Hepatocyte (in vitro differentiated cells): Measurements from ENCODE around the gene DDX54.

Experiments used
- CTCF ChIP-seq: fragments of 200-600 bp; sonication (generic); IDR thresholded peaks from 2 replicates; pipeline ENCODE4 v1.5.1; 2016; ENCODE audit warnings: antibody characterized with exemption, mild to moderate bottlenecking; ENCODE audit not compliant: poor library complexity
- EZH2 ChIP-seq: fragments of 200-600 bp; sonication (generic); IDR thresholded peaks from 2 replicates; pipeline ENCODE4 v1.6.1; 2016; ENCODE audit warnings: antibody characterized with exemption, mild to moderate bottlenecking, borderline replicate concordance
- EZH2phosphoT487 ChIP-seq: fragments of 200-600 bp; sonication (generic); IDR thresholded peaks from one replicate; pipeline ENCODE4 v1.6.1; 2018; ENCODE audit warnings: antibody characterized with exemption, mild to moderate bottlenecking, low read depth, moderate library complexity; ENCODE audit not compliant: unreplicated experiment, severe bottlenecking

GRCh38 chr12:113230315-113231234 is 45.3 kb upstream of the DDX54 start:
- TF ChIP-seq EZH2 (no peak), CTCF (no peak), EZH2phosphoT487 (no peak)
